ENCODE results near the gene TRIM71. TPM values are rescaled to one million over a fixed set of nuclear protein-coding genes. Genes with fewer than 3 reads are reported as not detected.

The TRIM71 gene
- polyA plus RNA-seq, 1 donor (not counting 4 experiments of a cell fraction or from before 2014, with no cell fraction given), result not detected

- FAIRE-seq, result no peak
- Histone ChIP-seq H3K4me2 (ENCODE audit: control insufficient read depth, extremely low read depth, insufficient read depth, low read depth, low read length) (no peak overlapping the region), H2AFZ (ENCODE audit: control insufficient read depth, low read length) (no peak overlapping the region), H3K4me3 (ENCODE audit: control insufficient read depth in 2 of 3, extremely low read depth in 1 of 3, insufficient read depth in 2 of 3, low read depth in 1 of 3, low read length in 3 of 3) (no peak overlapping the region), H3K36me3 (ENCODE audit: control insufficient read depth in 2 of 2, extremely low read depth in 1 of 2, insufficient read depth in 2 of 2, low read length in 2 of 2) (no peaks in the 10 kb centered on the region), H3K27me3 (ENCODE audit: control insufficient read depth, extremely low read depth, insufficient read depth, low read length) (peaks cover 45% of the 10 kb centered on the region), H3K9ac (ENCODE audit: control insufficient read depth, extremely low read depth, insufficient read depth, low read length) (no peak overlapping the region), H3K9me1 (ENCODE audit: control insufficient read depth, extremely low read depth, insufficient read depth, low read length) (no peaks in the 10 kb centered on the region), H4K20me1 (ENCODE audit: control insufficient read depth, extremely low read depth, insufficient read depth, low read length) (no peaks in the 10 kb centered on the region), H3K9me3 (ENCODE audit: control insufficient read depth, low read depth, low read length) (peaks cover 1% of the 10 kb centered on the region), H3K79me2 (ENCODE audit: control insufficient read depth, insufficient read depth, low read length) (no peaks in the 10 kb centered on the region), H3K27ac (ENCODE audit: control insufficient read depth, insufficient read depth, low read length) (no peak overlapping the region), H3K4me1 (ENCODE audit: control insufficient read depth, extremely low read depth, insufficient read depth, low read length) (peaks cover 2% of the 10 kb centered on the region)
- dilution Hi-C loops (cut with MboI; ENCODE audit: extremely low pct_ligation_motif_present, low sequenced_read_pairs), result no loop called here
- TF ChIP-seq, protein P1, sequence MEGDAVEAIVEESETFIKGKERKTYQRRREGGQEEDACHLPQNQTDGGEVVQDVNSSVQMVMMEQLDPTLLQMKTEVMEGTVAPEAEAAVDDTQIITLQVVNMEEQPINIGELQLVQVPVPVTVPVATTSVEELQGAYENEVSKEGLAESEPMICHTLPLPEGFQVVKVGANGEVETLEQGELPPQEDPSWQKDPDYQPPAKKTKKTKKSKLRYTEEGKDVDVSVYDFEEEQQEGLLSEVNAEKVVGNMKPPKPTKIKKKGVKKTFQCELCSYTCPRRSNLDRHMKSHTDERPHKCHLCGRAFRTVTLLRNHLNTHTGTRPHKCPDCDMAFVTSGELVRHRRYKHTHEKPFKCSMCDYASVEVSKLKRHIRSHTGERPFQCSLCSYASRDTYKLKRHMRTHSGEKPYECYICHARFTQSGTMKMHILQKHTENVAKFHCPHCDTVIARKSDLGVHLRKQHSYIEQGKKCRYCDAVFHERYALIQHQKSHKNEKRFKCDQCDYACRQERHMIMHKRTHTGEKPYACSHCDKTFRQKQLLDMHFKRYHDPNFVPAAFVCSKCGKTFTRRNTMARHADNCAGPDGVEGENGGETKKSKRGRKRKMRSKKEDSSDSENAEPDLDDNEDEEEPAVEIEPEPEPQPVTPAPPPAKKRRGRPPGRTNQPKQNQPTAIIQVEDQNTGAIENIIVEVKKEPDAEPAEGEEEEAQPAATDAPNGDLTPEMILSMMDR (optimal IDR thresholded peaks at IDR 0.05 in 1 of 3, IDR thresholded peaks at IDR 0.05 in 1 of 3, conservative IDR thresholded peaks at IDR 0.05 in 1 of 3; ENCODE audit: extremely low read depth in 1 of 3, insufficient read depth in 2 of 3, low read length in 3 of 3), result no peak
- TF ChIP-seq EZH2 (IDR thresholded peaks at IDR 0.05; ENCODE audit: low read length), result no peak
- DNase-seq (ENCODE audit: low read depth, low spot score), result no peak
Measured at GRCh38 chr3:32814361-32814760, 3.4 kb upstream of the TRIM71 start.

DNA sequence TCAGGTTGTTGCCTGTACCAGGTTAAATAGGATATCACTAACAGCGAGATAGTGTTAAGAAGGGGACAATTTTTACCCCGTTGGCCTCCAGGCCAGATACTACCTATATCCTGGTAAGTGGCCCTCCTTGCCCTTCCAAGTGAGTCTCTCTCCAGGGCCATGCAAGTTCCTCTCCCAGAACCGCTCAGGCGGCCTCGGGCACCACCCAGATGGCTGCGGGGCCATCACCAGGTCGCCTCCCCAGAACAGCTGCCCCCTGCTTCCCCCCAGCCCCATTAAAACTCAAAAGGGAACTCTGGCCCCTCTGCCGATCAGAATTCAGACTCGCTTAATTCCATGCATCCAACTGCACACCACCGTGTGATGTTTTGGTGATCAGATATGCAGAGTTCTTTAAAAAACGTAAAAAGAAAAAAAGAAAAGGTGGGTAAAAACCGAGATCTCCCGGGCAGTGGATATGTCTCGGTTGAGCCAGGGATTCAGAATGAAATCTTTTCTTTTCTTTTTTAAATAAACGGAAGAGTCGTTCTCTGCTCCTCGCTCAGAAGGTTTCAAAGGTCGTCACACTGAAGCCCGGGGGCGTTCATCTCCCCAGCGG is 1.9 kb upstream of the TRIM71 start:
- no peak overlapping the region for H3K9ac ChIP-seq (ENCODE audit: control insufficient read depth, extremely low read depth, insufficient read depth, low read length)
- H3K4me1 ChIP-seq (ENCODE audit: control insufficient read depth, extremely low read depth, insufficient read depth, low read length), result peaks cover 2% of the 10 kb centered on the region
- no peaks in the 10 kb centered on the region for H3K79me2 ChIP-seq (ENCODE audit: control insufficient read depth, insufficient read depth, low read length)
- peaks cover 60% of the 10 kb centered on the region for H3K27me3 ChIP-seq (ENCODE audit: control insufficient read depth, extremely low read depth, insufficient read depth, low read length)
- dilution Hi-C loops (cut with MboI; ENCODE audit: extremely low pct_ligation_motif_present, low sequenced_read_pairs), result no loop called here
- H3K4me2 ChIP-seq (ENCODE audit: control insufficient read depth, extremely low read depth, insufficient read depth, low read depth, low read length), result no peak overlapping the region
- H3K4me3 ChIP-seq (ENCODE audit: control insufficient read depth in 2 of 3, extremely low read depth in 1 of 3, insufficient read depth in 2 of 3, low read depth in 1 of 3, low read length in 3 of 3), result no peak overlapping the region
- no peak overlapping the region for H3K27ac ChIP-seq (ENCODE audit: control insufficient read depth, insufficient read depth, low read length)
- H2AFZ ChIP-seq (ENCODE audit: control insufficient read depth, low read length), result no peak overlapping the region
- H3K9me1 ChIP-seq (ENCODE audit: control insufficient read depth, extremely low read depth, insufficient read depth, low read length), result no peaks in the 10 kb centered on the region
- TF ChIP-seq, protein P1 (optimal IDR thresholded peaks at IDR 0.05 in 1 of 3, IDR thresholded peaks at IDR 0.05 in 1 of 3, conservative IDR thresholded peaks at IDR 0.05 in 1 of 3; ENCODE audit: extremely low read depth in 1 of 3, insufficient read depth in 2 of 3, low read length in 3 of 3), result no peak
- TF ChIP-seq EZH2 (IDR thresholded peaks at IDR 0.05; ENCODE audit: low read length), result no peak
- H3K9me3 ChIP-seq (ENCODE audit: control insufficient read depth, low read depth, low read length), result peaks cover 5% of the 10 kb centered on the region
- no peaks in the 10 kb centered on the region for H4K20me1 ChIP-seq (ENCODE audit: control insufficient read depth, extremely low read depth, insufficient read depth, low read length)
- H3K36me3 ChIP-seq (ENCODE audit: control insufficient read depth in 2 of 2, extremely low read depth in 1 of 2, insufficient read depth in 2 of 2, low read length in 2 of 2), result no peaks in the 10 kb centered on the region
- FAIRE-seq (no peak), DNase-seq (ENCODE audit: low read depth, low spot score) (no peak)

Data from keratinocyte (primary cell).